HEK293 (cell line): ENCODE data around the gene PBX3.
A peak's percentile ranks its signal among the peaks of the same experiment; 100 is the strongest.

ENCODE experiments used
- CTCF ChIA-PET: fragments of 350-600 bp; formaldehyde crosslinking; extraction: SDS; loops from one replicate; lab custom pipeline; 2021; ENCODE audit warnings: antibody characterized with exemption; lab: Yijun Ruan, JAX
- POLR2A ChIA-PET: fragments of 300-600 bp; formaldehyde crosslinking; extraction: SDS; loops from one replicate; lab custom pipeline; 2020; ENCODE audit warnings: antibody characterized with exemption, inconsistent platforms; lab: Yijun Ruan, JAX
- H3K27ac ChIP-seq: fragments of 200-500 bp; sonication (Bioruptor generic); 2 replicates; pipeline ENCODE4 v1.5.1; 2014; ENCODE audit warnings: low read depth, low read length, control low read depth, inconsistent platforms; ENCODE audit errors: extremely low read depth
- H3K36me3 ChIP-seq, 2 experiments: fragments of 200-500 bp in 1 of 2; sonication (Bioruptor generic) in 1 of 2; 1 replicate in 1 of 2; 2 replicates in 1 of 2; pipeline ENCODE4 v1.5.1; 2014 to 2017; ENCODE audit warnings: inconsistent platforms in 2 of 2, low read length in 2 of 2; ENCODE audit not compliant: control insufficient read depth in 2 of 2, insufficient read depth in 1 of 2
- H3K4me1 ChIP-seq: fragments of 200-500 bp; sonication (Bioruptor generic); 2 replicates; pipeline ENCODE4 v1.5.1; 2014; ENCODE audit warnings: mild to moderate bottlenecking, low read length, inconsistent platforms; ENCODE audit not compliant: control insufficient read depth, insufficient read depth
- H3K4me3 ChIP-seq: 2 replicates; pipeline ENCODE4 v1.5.1; 2011; ENCODE audit warnings: low read depth, mild to moderate bottlenecking, control low read depth, low read length, moderate library complexity
- H3K9me3 ChIP-seq: fragments of 200-500 bp; sonication (Bioruptor generic); 2 replicates; pipeline ENCODE4 v1.5.1; 2014; ENCODE audit warnings: low read depth, low read length, inconsistent platforms; ENCODE audit not compliant: control insufficient read depth, insufficient read depth
- FEZF1 ChIP-seq: fragments of 450-650 bp; formaldehyde crosslinking; IDR thresholded peaks from 2 replicates; pipeline ENCODE4 v1.5.1; 2016; ENCODE audit warnings: missing biosample characterization, missing genetic modification characterization
- KLF1 ChIP-seq: fragments of 450-650 bp; formaldehyde crosslinking; IDR thresholded peaks from 2 replicates; pipeline ENCODE4 v1.5.1; 2016; ENCODE audit warnings: missing biosample characterization, missing genetic modification characterization
- KLF7 ChIP-seq: fragments of 450-650 bp; formaldehyde crosslinking; IDR thresholded peaks from 2 replicates; pipeline ENCODE4 v1.5.1; 2016; ENCODE audit warnings: missing biosample characterization, missing genetic modification characterization, borderline replicate concordance
- PRDM1 ChIP-seq: fragments of 450-650 bp; formaldehyde crosslinking; IDR thresholded peaks from 2 replicates; pipeline ENCODE4; 2016; ENCODE audit warnings: missing biosample characterization, missing genetic modification characterization
- SCRT1 ChIP-seq: fragments of 450-650 bp; formaldehyde crosslinking; IDR thresholded peaks from 2 replicates; pipeline ENCODE4 v1.5.1; 2016; ENCODE audit warnings: missing biosample characterization, missing genetic modification characterization, borderline replicate concordance
- ZBTB20 ChIP-seq: fragments of 450-650 bp; formaldehyde crosslinking; IDR thresholded peaks from 2 replicates; pipeline ENCODE4 v1.5.1; 2016; ENCODE audit warnings: missing biosample characterization, missing genetic modification characterization
- ZNF114 ChIP-seq: fragments of 450-650 bp; formaldehyde crosslinking; IDR thresholded peaks from 2 replicates; pipeline ENCODE4 v1.5.0; 2017; ENCODE audit warnings: missing biosample characterization, missing genetic modification characterization
- ZNF121 ChIP-seq: fragments of 450-650 bp; formaldehyde crosslinking; IDR thresholded peaks from 2 replicates; pipeline ENCODE4 v1.5.1; 2016; ENCODE audit warnings: missing biosample characterization, missing genetic modification characterization
- ZNF2 ChIP-seq: fragments of 450-650 bp; formaldehyde crosslinking; IDR thresholded peaks from 2 replicates; pipeline ENCODE4 v1.5.1; 2016; ENCODE audit warnings: missing biosample characterization, missing genetic modification characterization
- ZNF24 ChIP-seq: fragments of 450-650 bp; formaldehyde crosslinking; IDR thresholded peaks from 2 replicates; pipeline ENCODE4 v1.5.1; 2016; ENCODE audit warnings: missing biosample characterization, missing genetic modification characterization
- ZNF354C ChIP-seq: fragments of 450-650 bp; formaldehyde crosslinking; IDR thresholded peaks from 2 replicates; pipeline ENCODE4 v1.5.1; 2016; ENCODE audit warnings: missing biosample characterization, missing genetic modification characterization, low read depth, borderline replicate concordance
- ZNF621 ChIP-seq: fragments of 450-650 bp; formaldehyde crosslinking; IDR thresholded peaks from 2 replicates; pipeline ENCODE4 v1.5.1; 2017; ENCODE audit warnings: missing biosample characterization, missing genetic modification characterization
- ZNF670 ChIP-seq: fragments of 450-650 bp; formaldehyde crosslinking; IDR thresholded peaks from 2 replicates; pipeline ENCODE4 v1.5.1; 2016; ENCODE audit warnings: missing biosample characterization, missing genetic modification characterization, low read depth
- TF ChIP-seq, protein P1 (sequence below): fragments of 450-650 bp; formaldehyde crosslinking; IDR thresholded peaks from 2 replicates; pipeline ENCODE4 v1.5.1; 2016; ENCODE audit warnings: missing biosample characterization, missing genetic modification characterization
- TF ChIP-seq, protein P2 (sequence below): fragments of 450-650 bp; formaldehyde crosslinking; IDR thresholded peaks from 2 replicates; pipeline ENCODE4 v1.5.1; 2016; ENCODE audit warnings: missing biosample characterization, missing genetic modification characterization

Gene PBX3

DNA sequence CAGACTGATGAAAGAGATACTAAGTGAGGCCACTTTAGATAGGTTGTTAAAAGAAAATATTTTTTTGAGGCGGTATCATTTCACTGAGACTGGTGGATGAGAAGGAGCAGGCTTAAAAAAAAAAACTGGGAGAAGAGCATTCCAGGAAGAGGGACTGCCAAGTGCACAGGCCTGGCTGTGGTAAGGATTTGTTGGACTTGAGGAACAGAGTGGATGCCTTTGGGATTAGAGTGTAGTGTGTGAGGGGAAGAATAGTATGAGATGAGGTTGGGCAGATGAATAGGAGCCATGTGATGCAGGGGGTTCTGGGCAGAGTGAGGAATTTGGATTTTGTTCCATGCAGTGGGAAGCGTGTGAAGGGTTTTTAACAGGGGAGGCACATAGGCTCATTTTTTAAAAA lies 57.9 kb downstream of the PBX3 start:
- TF ChIP-seq ZBTB20 (tag by site-specific recombination), result no peak
- peak; percentile 46; the same call in 1 of the 2 replicates for TF ChIP-seq FEZF1 (tag by site-specific recombination)
- H3K4me1 ChIP-seq, result no peaks in the 10 kb centered on the region
- no peaks in the 10 kb centered on the region for H3K9me3 ChIP-seq
- ChIA-PET POLR2A (no interaction called here), CTCF (no interaction called here)
- H3K36me3 ChIP-seq, result no peaks in the 10 kb centered on the region; a peak in 1 of 3 replicates
- H3K27ac ChIP-seq, result no peak overlapping the region
- no peak overlapping the region for H3K4me3 ChIP-seq

DNA sequence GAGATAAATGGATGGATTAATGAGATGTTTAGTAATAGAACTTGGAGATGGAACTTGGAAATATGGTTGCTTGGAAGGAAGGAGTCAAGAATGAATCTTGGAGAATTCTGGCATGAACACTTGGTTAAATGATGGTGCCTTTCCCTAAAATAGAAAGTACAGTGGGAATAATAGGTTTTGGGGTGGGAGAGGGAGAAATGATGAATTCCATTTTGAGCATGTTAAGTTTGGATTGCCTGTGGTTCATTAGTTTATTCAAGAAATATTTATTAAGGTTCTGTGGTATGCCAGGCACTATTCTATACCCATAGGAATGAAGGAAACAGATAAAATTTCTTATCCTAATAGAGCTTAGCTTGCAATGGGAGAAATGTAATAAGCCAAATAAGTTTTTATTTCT lies 58.4 kb downstream of the PBX3 start:
- ChIA-PET POLR2A (no interaction called here), CTCF (no interaction called here)
- Histone ChIP-seq H3K36me3 (no peaks in the 10 kb centered on the region; a peak in 1 of 3 replicates), H3K4me1 (no peaks in the 10 kb centered on the region), H3K4me3 (no peak overlapping the region), H3K27ac (no peak overlapping the region), H3K9me3 (no peaks in the 10 kb centered on the region)
- TF ChIP-seq ZNF621 (tag by site-specific recombination) (no peak), ZNF354C (no peak), KLF7 (tag by site-specific recombination) (no peak), ZNF114 (tag by site-specific recombination) (no peak), ZNF24 (no peak), SCRT1 (tag by site-specific recombination) (no peak), ZNF121 (tag by site-specific recombination) (no peak)
- TF ChIP-seq, protein P1, sequence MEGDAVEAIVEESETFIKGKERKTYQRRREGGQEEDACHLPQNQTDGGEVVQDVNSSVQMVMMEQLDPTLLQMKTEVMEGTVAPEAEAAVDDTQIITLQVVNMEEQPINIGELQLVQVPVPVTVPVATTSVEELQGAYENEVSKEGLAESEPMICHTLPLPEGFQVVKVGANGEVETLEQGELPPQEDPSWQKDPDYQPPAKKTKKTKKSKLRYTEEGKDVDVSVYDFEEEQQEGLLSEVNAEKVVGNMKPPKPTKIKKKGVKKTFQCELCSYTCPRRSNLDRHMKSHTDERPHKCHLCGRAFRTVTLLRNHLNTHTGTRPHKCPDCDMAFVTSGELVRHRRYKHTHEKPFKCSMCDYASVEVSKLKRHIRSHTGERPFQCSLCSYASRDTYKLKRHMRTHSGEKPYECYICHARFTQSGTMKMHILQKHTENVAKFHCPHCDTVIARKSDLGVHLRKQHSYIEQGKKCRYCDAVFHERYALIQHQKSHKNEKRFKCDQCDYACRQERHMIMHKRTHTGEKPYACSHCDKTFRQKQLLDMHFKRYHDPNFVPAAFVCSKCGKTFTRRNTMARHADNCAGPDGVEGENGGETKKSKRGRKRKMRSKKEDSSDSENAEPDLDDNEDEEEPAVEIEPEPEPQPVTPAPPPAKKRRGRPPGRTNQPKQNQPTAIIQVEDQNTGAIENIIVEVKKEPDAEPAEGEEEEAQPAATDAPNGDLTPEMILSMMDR, result no peak

DNA sequence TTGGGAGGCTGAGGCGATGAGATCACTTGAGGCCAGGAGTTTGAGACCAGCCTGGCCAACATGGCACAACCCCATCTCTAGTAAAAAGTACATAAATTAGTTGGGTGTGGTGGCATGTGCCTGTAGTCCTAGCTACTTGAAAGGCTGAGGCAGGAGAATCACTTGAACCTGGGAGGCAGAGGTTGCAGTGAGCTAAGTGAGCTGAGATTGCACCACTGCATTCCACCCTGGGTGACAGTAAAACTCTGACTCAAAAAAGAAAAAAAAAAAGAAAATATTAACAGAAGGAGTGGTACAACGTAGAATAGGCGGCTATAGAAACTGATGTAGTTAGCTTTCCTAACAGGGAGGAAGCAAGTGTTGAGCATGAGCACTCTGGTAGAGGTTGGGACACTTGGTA lies 59.9 kb downstream of the PBX3 start:
- H3K9me3 ChIP-seq, result no peaks in the 10 kb centered on the region
- no peaks in the 10 kb centered on the region for H3K4me1 ChIP-seq
- H3K4me3 ChIP-seq, result no peak overlapping the region
- no peak overlapping the region for H3K27ac ChIP-seq
- ChIA-PET POLR2A (interaction anchor here (0.5 kb wide), 1 partner anchor 177 kb away, joined by 4 read pairs; no protein-coding TSS in a partner anchor), CTCF (no interaction called here)
- 0 out of 2 replicates have a peak, but pooled peaks have one; percentile 10 for TF ChIP-seq KLF7 (tag by site-specific recombination)
- no peak for TF ChIP-seq ZNF2
- TF ChIP-seq, protein P2, sequence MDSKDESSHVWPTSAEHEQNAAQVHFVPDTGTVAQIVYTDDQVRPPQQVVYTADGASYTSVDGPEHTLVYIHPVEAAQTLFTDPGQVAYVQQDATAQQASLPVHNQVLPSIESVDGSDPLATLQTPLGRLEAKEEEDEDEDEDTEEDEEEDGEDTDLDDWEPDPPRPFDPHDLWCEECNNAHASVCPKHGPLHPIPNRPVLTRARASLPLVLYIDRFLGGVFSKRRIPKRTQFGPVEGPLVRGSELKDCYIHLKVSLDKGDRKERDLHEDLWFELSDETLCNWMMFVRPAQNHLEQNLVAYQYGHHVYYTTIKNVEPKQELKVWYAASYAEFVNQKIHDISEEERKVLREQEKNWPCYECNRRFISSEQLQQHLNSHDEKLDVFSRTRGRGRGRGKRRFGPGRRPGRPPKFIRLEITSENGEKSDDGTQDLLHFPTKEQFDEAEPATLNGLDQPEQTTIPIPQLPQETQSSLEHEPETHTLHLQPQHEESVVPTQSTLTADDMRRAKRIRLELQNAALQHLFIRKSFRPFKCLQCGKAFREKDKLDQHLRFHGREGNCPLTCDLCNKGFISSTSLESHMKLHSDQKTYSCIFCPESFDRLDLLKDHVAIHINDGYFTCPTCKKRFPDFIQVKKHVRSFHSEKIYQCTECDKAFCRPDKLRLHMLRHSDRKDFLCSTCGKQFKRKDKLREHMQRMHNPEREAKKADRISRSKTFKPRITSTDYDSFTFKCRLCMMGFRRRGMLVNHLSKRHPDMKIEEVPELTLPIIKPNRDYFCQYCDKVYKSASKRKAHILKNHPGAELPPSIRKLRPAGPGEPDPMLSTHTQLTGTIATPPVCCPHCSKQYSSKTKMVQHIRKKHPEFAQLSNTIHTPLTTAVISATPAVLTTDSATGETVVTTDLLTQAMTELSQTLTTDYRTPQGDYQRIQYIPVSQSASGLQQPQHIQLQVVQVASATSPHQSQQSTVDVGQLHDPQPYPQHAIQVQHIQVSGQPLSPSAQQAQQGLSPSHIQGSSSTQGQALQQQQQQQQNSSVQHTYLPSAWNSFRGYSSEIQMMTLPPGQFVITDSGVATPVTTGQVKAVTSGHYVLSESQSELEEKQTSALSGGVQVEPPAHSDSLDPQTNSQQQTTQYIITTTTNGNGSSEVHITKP (tag by site-specific recombination), result peak; percentile 18; the same call in 1 of the 2 replicates
- TF ChIP-seq ZNF670 (tag by site-specific recombination), result no peak
- TF ChIP-seq KLF1 (tag by site-specific recombination), result peak; percentile 54
- H3K36me3 ChIP-seq, result no peaks in the 10 kb centered on the region; a peak in 1 of 3 replicates

DNA sequence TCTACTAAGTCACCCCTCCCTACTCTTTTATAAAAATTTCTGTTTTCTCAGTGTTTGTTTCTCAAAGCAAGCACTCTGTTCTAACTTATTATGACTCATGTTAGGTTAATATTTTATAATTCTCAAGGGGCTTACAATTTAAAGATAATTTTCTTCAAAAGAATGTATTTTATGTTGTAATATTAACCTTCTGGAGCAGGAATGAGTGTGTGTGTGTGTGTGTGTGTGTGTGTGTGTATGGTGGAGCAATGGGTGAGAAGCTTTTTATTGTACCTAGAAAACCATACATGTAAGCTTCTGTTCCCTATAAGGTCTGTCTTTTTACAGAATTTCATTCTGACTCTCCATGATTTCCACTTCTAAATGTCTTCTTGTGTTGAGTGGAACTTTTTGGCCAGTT lies 63.0 kb downstream of the PBX3 start:
- ChIA-PET CTCF (interaction anchor here (0.8 kb wide), 1 partner anchor 49 kb away, joined by 3 read pairs; no protein-coding TSS in a partner anchor), POLR2A (no interaction called here)
- Histone ChIP-seq H3K27ac (no peak overlapping the region), H3K4me1 (no peaks in the 10 kb centered on the region), H3K9me3 (no peaks in the 10 kb centered on the region), H3K36me3 (no peaks in the 10 kb centered on the region), H3K4me3 (no peak overlapping the region)
- TF ChIP-seq PRDM1 (tag by site-specific recombination), result no peak
